ENCODE results near the gene RBMS3. TPM values are rescaled to one million over a fixed set of nuclear protein-coding genes. Genes with fewer than 3 reads are reported as not detected.

The RBMS3 gene
- total RNA-seq, 1 experiment from 2014 or later, result 74.2 TPM

DNA sequence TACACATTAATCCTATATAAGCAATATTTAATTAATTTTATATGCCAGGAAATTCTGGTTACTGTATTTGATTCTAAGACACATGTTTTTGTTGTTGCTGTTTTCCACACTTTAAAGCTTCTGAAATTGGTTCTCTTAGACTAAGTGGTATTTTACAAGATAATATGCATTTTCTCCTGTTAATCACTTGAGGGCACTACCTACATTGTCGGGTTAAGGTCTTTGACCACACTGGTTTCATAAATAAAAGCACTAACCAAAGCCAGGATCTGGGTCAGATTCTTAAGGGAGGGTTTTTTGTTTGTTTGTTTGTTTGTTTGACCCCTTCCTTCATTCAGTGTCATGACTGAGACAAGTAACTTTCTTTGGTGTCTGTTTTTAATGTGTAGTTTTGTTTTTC is 590.2 kb downstream of the RBMS3 start:
- ChIA-PET POLR2A (no interaction called here), CTCF (interaction anchor here (0.5 kb wide), 1 partner anchor 591 kb away, joined by 3 read pairs; no protein-coding TSS in a partner anchor)

DNA sequence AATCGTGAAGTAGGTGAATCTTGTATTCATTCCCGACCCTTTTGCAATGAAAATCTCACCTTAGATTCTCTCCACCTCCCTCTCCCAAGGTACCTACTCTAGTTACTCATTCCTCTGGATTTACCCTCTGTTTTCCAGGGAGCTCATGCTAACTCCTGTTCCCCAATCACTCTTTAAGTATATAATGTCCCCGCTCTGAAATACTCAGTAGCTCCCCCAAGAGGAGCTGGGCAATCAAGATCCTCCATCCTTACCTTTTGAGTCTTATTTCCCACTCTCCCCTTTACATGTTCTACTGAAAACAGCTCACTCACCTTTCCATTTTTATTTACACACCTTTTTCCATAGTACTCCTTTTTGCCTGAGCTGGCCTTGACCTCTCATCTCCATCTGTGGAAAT is 599.9 kb downstream of the RBMS3 start:
- intact Hi-C loops (cut with micrococcal nuclease), result no loop called here
- no peaks in the 10 kb centered on the region for H3K27me3 Mint-ChIP-seq (ENCODE audit: insufficient read depth, unreplicated experiment)
- DNase-seq (ENCODE audit: unreplicated experiment), result no peak
- ChIA-PET POLR2A (interaction anchor here (0.7 kb wide), 1 partner anchor 26 kb away, joined by 3 read pairs; no protein-coding TSS in a partner anchor), CTCF (no interaction called here)
- TF ChIP-seq, protein P1, sequence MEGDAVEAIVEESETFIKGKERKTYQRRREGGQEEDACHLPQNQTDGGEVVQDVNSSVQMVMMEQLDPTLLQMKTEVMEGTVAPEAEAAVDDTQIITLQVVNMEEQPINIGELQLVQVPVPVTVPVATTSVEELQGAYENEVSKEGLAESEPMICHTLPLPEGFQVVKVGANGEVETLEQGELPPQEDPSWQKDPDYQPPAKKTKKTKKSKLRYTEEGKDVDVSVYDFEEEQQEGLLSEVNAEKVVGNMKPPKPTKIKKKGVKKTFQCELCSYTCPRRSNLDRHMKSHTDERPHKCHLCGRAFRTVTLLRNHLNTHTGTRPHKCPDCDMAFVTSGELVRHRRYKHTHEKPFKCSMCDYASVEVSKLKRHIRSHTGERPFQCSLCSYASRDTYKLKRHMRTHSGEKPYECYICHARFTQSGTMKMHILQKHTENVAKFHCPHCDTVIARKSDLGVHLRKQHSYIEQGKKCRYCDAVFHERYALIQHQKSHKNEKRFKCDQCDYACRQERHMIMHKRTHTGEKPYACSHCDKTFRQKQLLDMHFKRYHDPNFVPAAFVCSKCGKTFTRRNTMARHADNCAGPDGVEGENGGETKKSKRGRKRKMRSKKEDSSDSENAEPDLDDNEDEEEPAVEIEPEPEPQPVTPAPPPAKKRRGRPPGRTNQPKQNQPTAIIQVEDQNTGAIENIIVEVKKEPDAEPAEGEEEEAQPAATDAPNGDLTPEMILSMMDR (IDR thresholded peaks at IDR 0.05; ENCODE audit: unreplicated experiment), result no peak
- no peak overlapping the region for H3K27ac Mint-ChIP-seq (ENCODE audit: low read depth, unreplicated experiment)
- peaks cover 7% of the 10 kb centered on the region for H3K36me3 Mint-ChIP-seq (ENCODE audit: insufficient read depth, unreplicated experiment)
- BruUV-seq (replicated peaks), result no TSS peak
- no peaks in the 10 kb centered on the region for H3K9me3 Mint-ChIP-seq (ENCODE audit: unreplicated experiment)
- H3K4me1 Mint-ChIP-seq (ENCODE audit: insufficient read depth, unreplicated experiment), result no peaks in the 10 kb centered on the region
- no peak overlapping the region for H3K4me3 Mint-ChIP-seq (ENCODE audit: unreplicated experiment)

More for the DNA sequence above, 590.2 kb downstream of the RBMS3 start:
- no peaks in the 10 kb centered on the region for H3K27me3 Mint-ChIP-seq (ENCODE audit: insufficient read depth, unreplicated experiment)
- peak; percentile 1 for DNase-seq (ENCODE audit: unreplicated experiment)
- H3K27ac Mint-ChIP-seq (ENCODE audit: low read depth, unreplicated experiment), result no peak overlapping the region
- H3K9me3 Mint-ChIP-seq (ENCODE audit: unreplicated experiment), result peaks cover 7% of the 10 kb centered on the region
- H3K4me1 Mint-ChIP-seq (ENCODE audit: insufficient read depth, unreplicated experiment), result no peaks in the 10 kb centered on the region
- TF ChIP-seq, protein P1 (IDR thresholded peaks at IDR 0.05; ENCODE audit: unreplicated experiment), result no peak
- no TSS peak for BruUV-seq (replicated peaks)
- intact Hi-C loops (cut with micrococcal nuclease), result no loop called here
- H3K4me3 Mint-ChIP-seq (ENCODE audit: unreplicated experiment), result no peak overlapping the region
- peaks cover 7% of the 10 kb centered on the region for H3K36me3 Mint-ChIP-seq (ENCODE audit: insufficient read depth, unreplicated experiment)

DNA sequence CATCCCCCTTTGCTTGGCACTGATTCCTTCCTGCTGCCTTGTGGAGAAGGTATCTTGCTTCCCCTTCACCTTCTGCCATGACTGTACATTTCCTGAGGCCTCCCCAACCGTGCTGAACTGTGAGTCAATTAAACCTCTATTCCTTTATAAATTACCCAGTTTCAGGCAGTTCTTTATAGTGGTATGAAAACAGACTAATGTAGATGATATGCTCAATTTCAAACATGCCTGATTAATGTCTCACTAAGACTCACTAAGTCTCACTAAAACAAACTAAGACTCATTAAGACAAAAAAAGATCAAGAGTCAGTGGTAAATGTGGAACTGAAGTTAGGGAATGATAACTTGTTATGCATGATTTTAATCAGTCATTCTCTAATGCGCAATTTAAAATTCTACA is 606.6 kb downstream of the RBMS3 start:
- Mint-ChIP-seq H3K27me3 (ENCODE audit: insufficient read depth, unreplicated experiment) (no peaks in the 10 kb centered on the region), H3K4me1 (ENCODE audit: insufficient read depth, unreplicated experiment) (peaks cover 10% of the 10 kb centered on the region), H3K9me3 (ENCODE audit: unreplicated experiment) (no peaks in the 10 kb centered on the region), H3K4me3 (ENCODE audit: unreplicated experiment) (no peak overlapping the region), H3K27ac (ENCODE audit: low read depth, unreplicated experiment) (no peak overlapping the region), H3K36me3 (ENCODE audit: insufficient read depth, unreplicated experiment) (peaks cover 5% of the 10 kb centered on the region)
- CTCF ChIA-PET, result no interaction called here
- DNase-seq (ENCODE audit: unreplicated experiment), result no peak
- POLR2A ChIA-PET, result no interaction called here
- TF ChIP-seq, protein P1 (IDR thresholded peaks at IDR 0.05; ENCODE audit: unreplicated experiment), result no peak
- no TSS peak for BruUV-seq (replicated peaks)
- intact Hi-C loops (cut with micrococcal nuclease), result no loop called here

DNA sequence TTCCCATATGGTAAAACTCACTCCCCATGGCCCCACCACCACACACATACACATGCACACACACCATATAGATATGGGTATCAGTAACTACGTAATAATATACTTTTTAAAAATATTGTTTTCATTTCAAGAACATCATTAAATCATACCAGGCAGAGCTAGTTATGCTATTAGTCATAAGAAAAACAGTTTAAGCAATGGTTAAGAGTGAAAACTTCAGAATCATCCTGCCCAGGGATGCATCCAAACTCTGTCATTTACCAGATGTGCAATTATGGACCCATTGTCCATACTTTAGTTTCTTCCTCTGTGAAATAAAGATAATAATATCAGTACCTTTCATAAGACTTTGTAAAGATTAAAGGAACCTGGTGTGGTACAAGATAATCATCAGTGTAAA is 608.3 kb downstream of the RBMS3 start:
- intact Hi-C loops (cut with micrococcal nuclease), result no loop called here
- Mint-ChIP-seq H3K9me3 (ENCODE audit: unreplicated experiment) (no peaks in the 10 kb centered on the region), H3K4me3 (ENCODE audit: unreplicated experiment) (no peak overlapping the region), H3K4me1 (ENCODE audit: insufficient read depth, unreplicated experiment) (peaks cover 10% of the 10 kb centered on the region), H3K27ac (ENCODE audit: low read depth, unreplicated experiment) (no peak overlapping the region), H3K36me3 (ENCODE audit: insufficient read depth, unreplicated experiment) (peaks cover 6% of the 10 kb centered on the region), H3K27me3 (ENCODE audit: insufficient read depth, unreplicated experiment) (no peaks in the 10 kb centered on the region)
- no TSS peak for BruUV-seq (replicated peaks)
- TF ChIP-seq, protein P1 (IDR thresholded peaks at IDR 0.05; ENCODE audit: unreplicated experiment), result no peak
- POLR2A ChIA-PET, result no interaction called here
- peak; percentile 26 for DNase-seq (ENCODE audit: unreplicated experiment)
- CTCF ChIA-PET, result no interaction called here

All from MCF 10A (cell line).